ENCODE measurements around the gene TNRC6B.

Gene TNRC6B

GRCh38 chr22:40328546-40329456 is 151.1 kb downstream of the TNRC6B start:
- no peak for DNase-seq

- no peak for DNase-seq
Observed at GRCh38 chr22:40329466-40329865, 151.7 kb downstream of the TNRC6B start.

- no peak for DNase-seq
Observed at GRCh38 chr22:40330086-40330485, 152.4 kb downstream of the TNRC6B start.

GRCh38 chr22:40330615-40331014 is 152.9 kb downstream of the TNRC6B start:
- DNase-seq: no peak

GRCh38 chr22:40331706-40332105 is 154.0 kb downstream of the TNRC6B start:
- DNase-seq: no peak

GRCh38 chr22:40332319-40332781 is 154.6 kb downstream of the TNRC6B start:
- DNase-seq: no peak

GRCh38 chr22:40334060-40334459 is 156.3 kb downstream of the TNRC6B start:
- no peak for DNase-seq

GRCh38 chr22:40334899-40335298 is 157.2 kb downstream of the TNRC6B start:
- no peak for DNase-seq

- no peak for DNase-seq
Observed at GRCh38 chr22:40335358-40335757, 157.6 kb downstream of the TNRC6B start.

- no peak for DNase-seq
Observed at GRCh38 chr22:40340044-40340443, 162.3 kb downstream of the TNRC6B start.

GRCh38 chr22:40341604-40342003 is 163.9 kb downstream of the TNRC6B start:
- DNase-seq: no peak

GRCh38 chr22:40342521-40342920 is 164.8 kb downstream of the TNRC6B start:
- DNase-seq: no peak

- DNase-seq: no peak
Observed at GRCh38 chr22:40345271-40345670, 167.5 kb downstream of the TNRC6B start.

GRCh38 chr22:40345815-40346184 is 168.1 kb downstream of the TNRC6B start:
- DNase-seq: no peak

GRCh38 chr22:40346185-40347118 is 168.7 kb downstream of the TNRC6B start, which contains the start of gene ADSL:
ADSL (plus strand) TSS chr22:40346500; CDS start chr22:40346559, 59 bp downstream.
- DNase-seq: peak; percentile 58

GRCh38 chr22:40347300-40347699 is 169.6 kb downstream of the TNRC6B start:
- no peak for DNase-seq

- no peak for DNase-seq
Observed at GRCh38 chr22:40348025-40348658, 170.4 kb downstream of the TNRC6B start.

- no peak for DNase-seq
Observed at GRCh38 chr22:40352763-40353162, 175.0 kb downstream of the TNRC6B start.

- no peak for DNase-seq
Observed at GRCh38 chr22:40361100-40361499, 183.4 kb downstream of the TNRC6B start.

GRCh38 chr22:40363059-40363458 is 185.3 kb downstream of the TNRC6B start:
- no peak for DNase-seq

- DNase-seq: no peak
Observed at GRCh38 chr22:40364431-40364830, 186.7 kb downstream of the TNRC6B start.

- DNase-seq: no peak
Observed at GRCh38 chr22:40366068-40366467, 188.3 kb downstream of the TNRC6B start.

- DNase-seq: no peak
Observed at GRCh38 chr22:40367342-40367741, 189.6 kb downstream of the TNRC6B start.

Data from activated gamma-delta T cell (primary cell).